Activated naive CD8-positive, alpha-beta T cell (primary cell): Measurements from ENCODE around the gene MID1.

Source experiments
- H3K27ac Mint-ChIP-seq: one replicate; pipeline ENCODE4 v1.8.0; 2021; ENCODE audit warnings: mixed read lengths
- H3K27me3 Mint-ChIP-seq: one replicate; pipeline ENCODE4 v1.8.0; 2021; ENCODE audit warnings: mixed read lengths
- H3K36me3 Mint-ChIP-seq: one replicate; pipeline ENCODE4 v1.8.0; 2021; ENCODE audit warnings: mixed read lengths
- H3K4me1 Mint-ChIP-seq: one replicate; pipeline ENCODE4 v1.8.0; 2021; ENCODE audit warnings: low read depth, mixed read lengths
- H3K4me3 Mint-ChIP-seq: one replicate; pipeline ENCODE4 v1.8.0; 2021; ENCODE audit warnings: mild to moderate bottlenecking, mixed read lengths
- H3K9me3 Mint-ChIP-seq: one replicate; pipeline ENCODE4 v1.8.0; 2021; ENCODE audit warnings: low read depth, mixed read lengths

The MID1 gene

GRCh38 chrX:10450229-10450958, 170.0 kb downstream of the MID1 start:
- H3K27me3 Mint-ChIP-seq: no peaks in the 10 kb centered on the region
- no peaks in the 10 kb centered on the region for H3K36me3 Mint-ChIP-seq
- peaks cover 6% of the 10 kb centered on the region for H3K9me3 Mint-ChIP-seq
- no peak overlapping the region for H3K4me3 Mint-ChIP-seq
- no peaks in the 10 kb centered on the region for H3K4me1 Mint-ChIP-seq
- H3K27ac Mint-ChIP-seq: no peak overlapping the region

- Mint-ChIP-seq H3K4me1 (no peaks in the 10 kb centered on the region), H3K27ac (no peak overlapping the region), H3K9me3 (no peaks in the 10 kb centered on the region), H3K36me3 (no peaks in the 10 kb centered on the region), H3K27me3 (no peaks in the 10 kb centered on the region), H3K4me3 (no peak overlapping the region)
Observed at GRCh38 chrX:10447564-10448214, 172.7 kb downstream of the MID1 start.

- H3K4me1 Mint-ChIP-seq: no peaks in the 10 kb centered on the region
- no peak overlapping the region for H3K4me3 Mint-ChIP-seq
- no peak overlapping the region for H3K27ac Mint-ChIP-seq
- H3K9me3 Mint-ChIP-seq: no peaks in the 10 kb centered on the region
- H3K27me3 Mint-ChIP-seq: no peaks in the 10 kb centered on the region
- H3K36me3 Mint-ChIP-seq: no peaks in the 10 kb centered on the region
Observed at GRCh38 chrX:10444204-10444603, 176.2 kb downstream of the MID1 start.

- Mint-ChIP-seq H3K36me3 (no peaks in the 10 kb centered on the region), H3K4me3 (no peak overlapping the region), H3K27me3 (no peaks in the 10 kb centered on the region), H3K27ac (no peak overlapping the region), H3K9me3 (no peaks in the 10 kb centered on the region), H3K4me1 (no peaks in the 10 kb centered on the region)
Observed at GRCh38 chrX:10441464-10441863, 178.9 kb downstream of the MID1 start.

- Mint-ChIP-seq H3K9me3 (no peaks in the 10 kb centered on the region), H3K36me3 (no peaks in the 10 kb centered on the region), H3K27ac (no peak overlapping the region), H3K4me3 (no peak overlapping the region), H3K27me3 (no peaks in the 10 kb centered on the region), H3K4me1 (no peaks in the 10 kb centered on the region)
Observed at GRCh38 chrX:10433296-10433965, 187.0 kb downstream of the MID1 start.

GRCh38 chrX:10429908-10430307, 190.5 kb downstream of the MID1 start:
- Mint-ChIP-seq H3K27ac (no peak overlapping the region), H3K36me3 (no peaks in the 10 kb centered on the region), H3K4me3 (no peak overlapping the region), H3K27me3 (no peaks in the 10 kb centered on the region), H3K4me1 (no peaks in the 10 kb centered on the region), H3K9me3 (no peaks in the 10 kb centered on the region)

- Mint-ChIP-seq H3K36me3 (no peaks in the 10 kb centered on the region), H3K27ac (no peak overlapping the region), H3K4me3 (no peak overlapping the region), H3K27me3 (no peaks in the 10 kb centered on the region), H3K4me1 (no peaks in the 10 kb centered on the region), H3K9me3 (no peaks in the 10 kb centered on the region)
Observed at GRCh38 chrX:10427249-10427648, 193.1 kb downstream of the MID1 start.

- no peaks in the 10 kb centered on the region for H3K9me3 Mint-ChIP-seq
- H3K27ac Mint-ChIP-seq: no peak overlapping the region
- no peaks in the 10 kb centered on the region for H3K27me3 Mint-ChIP-seq
- H3K4me3 Mint-ChIP-seq: no peak overlapping the region
- no peaks in the 10 kb centered on the region for H3K36me3 Mint-ChIP-seq
- no peaks in the 10 kb centered on the region for H3K4me1 Mint-ChIP-seq
Observed at GRCh38 chrX:10423716-10424115, 196.7 kb downstream of the MID1 start.

- H3K27ac Mint-ChIP-seq: no peak overlapping the region
- no peak overlapping the region for H3K4me3 Mint-ChIP-seq
- no peaks in the 10 kb centered on the region for H3K9me3 Mint-ChIP-seq
- no peaks in the 10 kb centered on the region for H3K36me3 Mint-ChIP-seq
- H3K27me3 Mint-ChIP-seq: no peaks in the 10 kb centered on the region
- H3K4me1 Mint-ChIP-seq: no peaks in the 10 kb centered on the region
Observed at GRCh38 chrX:10420134-10420533, 200.3 kb downstream of the MID1 start.

- H3K4me1 Mint-ChIP-seq: no peaks in the 10 kb centered on the region
- no peak overlapping the region for H3K4me3 Mint-ChIP-seq
- no peaks in the 10 kb centered on the region for H3K9me3 Mint-ChIP-seq
- H3K36me3 Mint-ChIP-seq: no peaks in the 10 kb centered on the region
- H3K27ac Mint-ChIP-seq: no peak overlapping the region
- no peaks in the 10 kb centered on the region for H3K27me3 Mint-ChIP-seq
Observed at GRCh38 chrX:10416424-10416823, 204.0 kb downstream of the MID1 start.

GRCh38 chrX:10415306-10416001, 204.9 kb downstream of the MID1 start:
- H3K4me3 Mint-ChIP-seq: no peak overlapping the region
- H3K9me3 Mint-ChIP-seq: no peaks in the 10 kb centered on the region
- H3K36me3 Mint-ChIP-seq: no peaks in the 10 kb centered on the region
- H3K27ac Mint-ChIP-seq: no peak overlapping the region
- no peaks in the 10 kb centered on the region for H3K4me1 Mint-ChIP-seq
- H3K27me3 Mint-ChIP-seq: no peaks in the 10 kb centered on the region

GRCh38 chrX:10414862-10415261, 205.5 kb downstream of the MID1 start:
- Mint-ChIP-seq H3K27ac (no peak overlapping the region), H3K36me3 (no peaks in the 10 kb centered on the region), H3K27me3 (no peaks in the 10 kb centered on the region), H3K4me1 (no peaks in the 10 kb centered on the region), H3K4me3 (no peak overlapping the region), H3K9me3 (no peaks in the 10 kb centered on the region)

GRCh38 chrX:10414156-10414824, 206.1 kb downstream of the MID1 start:
- Mint-ChIP-seq H3K9me3 (no peaks in the 10 kb centered on the region), H3K4me1 (no peaks in the 10 kb centered on the region), H3K27me3 (no peaks in the 10 kb centered on the region), H3K36me3 (no peaks in the 10 kb centered on the region), H3K4me3 (no peak overlapping the region), H3K27ac (no peak overlapping the region)

GRCh38 chrX:10404436-10404835, 215.9 kb downstream of the MID1 start:
- Mint-ChIP-seq H3K36me3 (no peaks in the 10 kb centered on the region), H3K27ac (no peak overlapping the region), H3K4me1 (no peaks in the 10 kb centered on the region), H3K27me3 (no peaks in the 10 kb centered on the region), H3K4me3 (no peak overlapping the region), H3K9me3 (no peaks in the 10 kb centered on the region)

- H3K27me3 Mint-ChIP-seq: no peaks in the 10 kb centered on the region
- H3K9me3 Mint-ChIP-seq: no peaks in the 10 kb centered on the region
- no peak overlapping the region for H3K4me3 Mint-ChIP-seq
- H3K4me1 Mint-ChIP-seq: no peaks in the 10 kb centered on the region
- H3K36me3 Mint-ChIP-seq: no peaks in the 10 kb centered on the region
- H3K27ac Mint-ChIP-seq: no peak overlapping the region
Observed at GRCh38 chrX:10401239-10401638, 219.1 kb downstream of the MID1 start.
